SW 1271 (cell line): ENCODE results near the gene MIPEP.

ENCODE experiments used
- DNase-seq, 2 experiments: peaks; one replicate each; lab custom pipeline; 2025; lab: John Stamatoyannopoulos, UW

MIPEP gene

DNA sequence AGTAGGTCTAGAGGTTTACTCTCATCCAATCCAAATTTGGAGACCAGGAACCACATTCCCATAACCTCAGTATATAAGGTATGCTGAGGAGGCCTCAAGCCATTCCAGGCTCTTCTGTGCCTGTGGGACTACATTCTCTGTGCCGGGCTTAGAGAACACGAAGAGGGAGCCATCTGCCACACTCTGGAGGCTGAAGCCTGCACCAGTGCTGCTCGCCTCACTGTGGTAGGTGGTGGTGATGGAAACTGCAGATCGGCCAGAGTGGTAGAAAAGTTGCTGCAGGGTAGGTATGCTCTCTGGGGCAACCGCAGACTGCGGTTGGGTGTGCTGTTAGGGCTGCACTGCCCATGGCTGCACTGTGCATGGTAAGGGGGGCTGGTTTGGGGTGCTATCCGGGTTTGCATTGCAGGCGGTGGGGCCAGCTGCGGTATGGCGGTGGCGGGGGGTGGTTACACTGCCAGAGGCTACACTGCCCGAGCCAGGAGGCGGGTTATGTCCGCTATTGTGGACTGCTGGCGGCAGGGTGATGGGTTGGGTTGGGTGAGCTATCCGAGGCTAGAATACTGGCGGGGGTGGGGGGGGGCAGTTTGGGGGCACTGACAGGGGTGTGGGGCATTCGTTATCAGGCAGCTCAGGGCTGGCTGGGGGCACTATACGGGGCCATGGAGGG, 174.0 kb downstream of the MIPEP start:
- DNase-seq: no peak

GRCh38 chr13:23714672-23715071, 174.5 kb downstream of the MIPEP start:
- DNase-seq: no peak

DNA sequence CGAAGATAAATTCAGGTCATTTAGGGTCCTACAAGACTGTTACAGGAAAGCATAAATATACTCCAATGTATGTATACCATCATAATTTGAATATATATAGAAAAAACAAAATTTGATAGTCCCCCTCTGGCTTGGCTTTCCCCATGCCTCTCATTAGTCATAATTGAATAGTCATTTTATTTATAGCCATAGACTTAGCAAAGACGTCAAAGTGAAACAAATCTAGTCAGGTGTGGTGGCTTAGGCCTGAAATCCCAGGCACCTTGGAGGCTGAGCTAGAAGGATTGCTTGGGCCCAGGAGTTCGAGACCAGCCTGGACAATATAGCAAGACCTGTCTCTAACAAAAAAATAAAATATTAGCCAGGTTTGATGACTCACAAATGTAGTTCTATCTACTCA, 177.8 kb downstream of the MIPEP start:
- no peak for DNase-seq

- no peak for DNase-seq
These were observed 178.8 kb downstream of the MIPEP start for GRCh38 chr13:23710366-23710765.

DNA sequence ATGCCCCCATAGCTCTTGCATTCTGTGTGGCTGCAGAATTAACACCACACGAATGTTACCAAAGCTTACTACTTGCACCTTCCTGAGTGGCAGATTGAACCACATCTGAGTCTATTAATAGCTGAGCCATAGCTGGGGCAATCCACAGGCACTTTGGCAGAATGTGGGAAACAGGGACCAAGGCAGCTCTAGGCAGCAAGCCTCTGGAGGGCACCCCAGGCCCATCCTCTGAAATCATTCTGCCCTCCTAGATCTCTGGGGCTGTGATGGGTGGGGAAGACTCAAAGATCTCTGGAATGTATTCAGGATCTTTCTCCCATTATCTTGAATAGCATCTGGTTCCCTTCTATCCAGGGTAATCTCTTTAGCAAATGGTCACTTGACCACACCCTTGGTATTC, 179.7 kb downstream of the MIPEP start:
- DNase-seq: no peak

DNA sequence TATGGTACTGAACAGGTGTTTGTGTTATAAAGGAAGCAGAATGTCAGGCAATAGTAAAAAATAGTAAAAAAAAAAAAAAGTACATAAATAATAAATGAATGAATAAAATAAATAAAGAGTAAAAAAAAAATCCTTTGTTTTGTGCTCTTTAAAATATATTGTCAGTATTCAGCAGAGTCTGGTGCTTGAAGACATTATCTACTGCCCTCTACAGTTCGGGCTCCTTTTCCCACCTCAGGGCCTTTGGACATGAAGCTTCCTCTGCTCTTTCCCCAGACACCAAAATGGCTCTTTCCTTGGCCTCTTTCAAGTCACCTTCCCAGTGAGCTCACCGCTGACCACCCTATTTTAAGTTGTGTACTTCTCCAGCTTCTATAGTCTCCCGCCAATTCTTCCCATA, 181.5 kb downstream of the MIPEP start:
- DNase-seq: no peak

GRCh38 chr13:23705583-23705982, 183.6 kb downstream of the MIPEP start:
- DNase-seq: no peak

GRCh38 chr13:23703246-23703860, 185.8 kb downstream of the MIPEP start:
- no peak for DNase-seq

GRCh38 chr13:23701636-23702035, 187.6 kb downstream of the MIPEP start:
- DNase-seq: no peak

- no peak for DNase-seq
These were observed 188.0 kb downstream of the MIPEP start for GRCh38 chr13:23701186-23701585.

DNA sequence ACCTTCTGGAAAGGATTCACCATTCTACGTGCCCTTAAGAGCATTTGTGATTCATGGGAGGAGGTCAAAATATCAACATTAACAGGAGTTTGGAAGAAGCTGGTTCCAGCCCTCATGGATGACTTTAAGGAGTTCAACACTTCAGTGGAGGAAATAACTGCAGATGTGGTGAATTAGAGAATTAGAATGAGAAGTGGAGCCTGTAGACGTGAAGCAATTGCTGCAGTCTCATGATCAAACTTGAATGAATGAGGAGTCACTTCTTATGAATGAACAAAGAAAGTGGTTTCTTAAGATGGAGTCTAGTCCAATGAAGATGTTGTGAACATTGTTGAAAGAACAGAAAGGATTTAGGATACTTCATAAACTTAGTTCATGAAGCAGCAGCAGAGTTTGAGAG, 189.9 kb downstream of the MIPEP start:
- no peak for DNase-seq

- DNase-seq: no peak
These were observed 191.4 kb downstream of the MIPEP start for GRCh38 chr13:23697772-23698313.

DNA sequence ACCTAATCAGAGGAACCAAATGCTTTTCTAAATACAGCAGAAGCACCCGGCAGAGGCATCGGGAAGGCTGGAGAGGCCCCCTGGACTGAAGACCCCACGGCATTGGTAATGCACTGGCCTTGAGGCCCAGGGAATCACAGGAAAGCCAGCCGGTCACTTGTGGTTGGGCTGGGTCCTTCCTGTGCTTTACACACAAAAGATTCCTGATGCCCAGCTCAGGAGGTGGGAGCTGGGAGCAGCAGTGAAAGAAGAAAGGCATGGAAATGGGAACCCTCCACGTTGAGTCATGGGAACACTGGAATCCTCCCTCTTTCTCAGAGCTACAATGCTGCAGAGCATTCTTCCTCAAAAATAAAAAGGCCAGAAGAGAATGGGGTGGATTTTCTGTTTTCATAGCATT, 192.6 kb downstream of the MIPEP start:
- DNase-seq: no peak

- DNase-seq: no peak
These were observed 193.3 kb downstream of the MIPEP start for GRCh38 chr13:23695711-23696464.

DNA sequence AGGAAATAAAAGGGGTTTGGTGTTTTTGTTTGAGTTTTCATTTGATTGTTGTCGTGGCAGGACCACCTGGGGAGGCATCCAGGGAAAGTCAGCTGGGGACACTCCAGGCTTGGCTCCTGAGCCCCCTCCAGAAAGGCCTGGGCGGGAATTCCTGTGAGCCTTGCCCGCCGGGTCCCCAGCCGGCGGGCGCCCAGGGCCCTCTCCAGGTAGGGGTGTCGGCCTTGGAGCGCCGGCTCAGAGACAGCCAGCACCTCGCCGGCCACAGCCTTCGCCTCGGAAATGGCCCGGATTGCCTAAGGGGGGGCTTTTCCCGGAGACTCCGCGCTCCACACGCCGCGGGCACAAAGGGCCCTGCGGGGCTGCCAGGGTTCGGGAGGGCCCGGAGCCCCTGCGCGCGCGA, 194.0 kb downstream of the MIPEP start:
- no peak for DNase-seq

- no peak for DNase-seq
These were observed 196.4 kb downstream of the MIPEP start for GRCh38 chr13:23692816-23693215.

DNA sequence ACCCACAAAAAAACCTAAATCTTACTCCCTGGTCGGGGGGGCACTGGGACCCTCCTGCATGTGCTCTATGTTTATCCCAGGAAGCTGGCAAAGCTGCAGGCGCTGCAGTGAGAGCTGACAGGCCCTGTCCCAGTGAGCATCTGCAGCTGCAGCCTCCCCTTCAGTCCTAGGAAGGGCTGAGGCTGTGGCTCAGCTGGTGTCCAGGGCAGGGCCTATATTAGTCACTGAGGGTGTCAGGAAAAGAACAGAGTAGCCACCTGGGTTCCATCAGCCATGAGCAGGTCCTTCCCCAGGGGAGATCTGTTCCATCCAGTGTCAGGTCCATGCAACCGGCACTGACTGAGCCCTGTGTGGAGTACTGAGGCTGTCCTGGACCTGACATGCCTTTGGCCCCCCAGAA, 198.5 kb downstream of the MIPEP start:
- DNase-seq: no peak

DNA sequence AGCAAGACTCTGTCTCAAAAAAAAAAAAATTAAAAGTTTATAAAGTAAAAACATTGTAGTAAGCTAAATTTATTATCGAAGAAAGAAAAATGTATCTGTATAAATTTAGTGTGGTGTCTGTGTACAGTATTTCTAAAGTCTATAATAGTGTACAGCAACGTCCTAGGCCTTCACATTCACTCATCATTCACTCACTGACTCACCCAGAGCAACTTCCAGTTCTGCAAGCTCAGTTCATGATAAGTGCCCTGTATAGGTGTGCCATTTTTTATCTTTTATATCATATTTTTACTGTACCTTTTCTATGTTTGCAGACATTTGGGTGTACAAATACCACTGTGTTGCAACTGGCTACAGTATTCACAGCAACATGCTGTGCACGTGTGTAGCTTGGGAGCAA, 200.9 kb downstream of the MIPEP start:
- DNase-seq: no peak

DNA sequence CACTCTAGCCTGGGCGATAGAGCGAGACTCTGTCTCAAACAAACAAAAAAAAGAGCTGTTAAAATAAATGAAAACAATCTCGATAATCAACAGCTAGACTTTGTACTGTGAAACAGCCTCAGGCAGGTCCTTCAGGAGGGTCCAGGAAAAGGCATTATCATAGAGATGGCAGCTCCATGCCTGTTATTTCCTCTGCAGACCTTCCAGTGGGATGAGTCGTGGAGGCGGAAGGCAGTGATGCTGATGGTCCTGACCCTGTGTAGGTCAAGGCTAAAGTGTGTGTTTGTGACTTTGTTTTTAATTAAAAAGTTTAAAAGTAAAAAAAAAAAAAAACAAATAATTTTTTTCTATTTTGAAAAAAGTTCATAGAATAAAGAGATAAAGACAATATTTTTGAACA, 201.6 kb downstream of the MIPEP start:
- no peak for DNase-seq

DNA sequence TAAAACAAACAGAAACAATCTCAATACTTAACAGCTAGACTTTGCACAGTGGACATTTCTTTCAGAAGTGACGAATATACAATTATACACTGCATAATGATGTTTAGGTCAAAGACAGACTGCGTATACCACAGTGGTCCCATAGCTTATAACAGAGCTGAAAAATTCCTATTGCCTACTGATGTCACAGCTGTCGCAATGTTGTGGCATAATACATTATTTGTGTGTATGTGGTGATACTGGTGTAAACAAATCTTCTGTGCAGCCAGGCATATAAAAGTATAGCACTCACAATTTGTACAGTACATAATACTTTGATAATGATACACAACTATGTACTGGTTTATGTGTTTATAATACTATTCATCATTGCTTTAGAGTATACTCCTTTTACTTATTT, 202.3 kb downstream of the MIPEP start:
- DNase-seq: no peak

GRCh38 chr13:23685416-23685815, 203.8 kb downstream of the MIPEP start:
- no peak for DNase-seq

DNA sequence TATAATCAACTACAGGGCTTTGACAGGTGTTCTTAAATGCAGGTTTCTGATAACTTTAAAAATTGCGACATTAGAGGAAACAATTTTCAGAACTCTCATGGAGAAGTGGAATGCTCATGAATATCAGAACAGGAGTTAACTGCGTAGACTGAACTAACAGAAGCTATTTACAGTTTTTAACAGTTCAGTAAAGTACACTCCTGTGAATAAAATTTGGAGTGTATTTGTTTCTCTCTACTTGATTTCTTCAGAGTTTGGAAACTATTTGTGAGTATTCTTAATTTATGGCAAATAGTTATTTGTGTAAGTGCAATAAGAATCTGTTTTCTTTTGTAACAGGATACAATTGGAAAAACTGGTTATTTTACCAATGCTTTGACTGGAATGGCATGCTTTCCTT, 204.6 kb downstream of the MIPEP start:
- DNase-seq: no peak

GRCh38 chr13:23683084-23683483, 206.1 kb downstream of the MIPEP start:
- DNase-seq: no peak
